Activated naive CD4-positive, alpha-beta T cell treated with anti-CD3 and anti-CD28 coated beads, Interleukin-2, amount 50 U/mL, for 24 hours (primary cell): ENCODE measurements around the gene LZTR1.

Source experiments
- H3K27ac Mint-ChIP-seq: one replicate; pipeline ENCODE4 v1.8.0; 2021; ENCODE audit warnings: mild to moderate bottlenecking, mixed read lengths
- H3K27me3 Mint-ChIP-seq: one replicate; pipeline ENCODE4 v1.8.0; 2021; ENCODE audit warnings: mixed read lengths
- H3K36me3 Mint-ChIP-seq: one replicate; pipeline ENCODE4 v1.8.0; 2021; ENCODE audit warnings: mixed read lengths
- H3K4me1 Mint-ChIP-seq: one replicate; pipeline ENCODE4 v1.8.0; 2021; ENCODE audit warnings: mixed read lengths
- H3K4me3 Mint-ChIP-seq: one replicate; pipeline ENCODE4 v1.8.0; 2021; ENCODE audit warnings: mild to moderate bottlenecking, mixed read lengths
- H3K9me3 Mint-ChIP-seq: one replicate; pipeline ENCODE4 v1.8.0; 2021; ENCODE audit warnings: mixed read lengths

Gene LZTR1

GRCh38 chr22:20946080-20946986 lies 35.8 kb upstream of the LZTR1 start:
- H3K4me1 Mint-ChIP-seq: peaks cover 67% of the 10 kb centered on the region
- no peaks in the 10 kb centered on the region for H3K9me3 Mint-ChIP-seq
- no peak overlapping the region for H3K27ac Mint-ChIP-seq
- no peaks in the 10 kb centered on the region for H3K27me3 Mint-ChIP-seq
- H3K4me3 Mint-ChIP-seq: no peak overlapping the region
- H3K36me3 Mint-ChIP-seq: peaks cover 3% of the 10 kb centered on the region

GRCh38 chr22:20946991-20947390 lies 35.1 kb upstream of the LZTR1 start:
- Mint-ChIP-seq H3K4me3 (no peak overlapping the region), H3K9me3 (no peaks in the 10 kb centered on the region), H3K27me3 (no peaks in the 10 kb centered on the region), H3K27ac (no peak overlapping the region), H3K36me3 (peaks cover 2% of the 10 kb centered on the region), H3K4me1 (peaks cover 63% of the 10 kb centered on the region)

GRCh38 chr22:20948450-20948849 lies 33.6 kb upstream of the LZTR1 start:
- H3K4me1 Mint-ChIP-seq: peaks cover 48% of the 10 kb centered on the region
- H3K4me3 Mint-ChIP-seq: no peak overlapping the region
- H3K27ac Mint-ChIP-seq: no peak overlapping the region

GRCh38 chr22:20948989-20949388 lies 33.1 kb upstream of the LZTR1 start:
- no peaks in the 10 kb centered on the region for H3K9me3 Mint-ChIP-seq
- H3K4me3 Mint-ChIP-seq: no peak overlapping the region
- no peaks in the 10 kb centered on the region for H3K27me3 Mint-ChIP-seq
- no peak overlapping the region for H3K27ac Mint-ChIP-seq
- H3K36me3 Mint-ChIP-seq: no peaks in the 10 kb centered on the region
- H3K4me1 Mint-ChIP-seq: peaks cover 43% of the 10 kb centered on the region

More at GRCh38 chr22:20948450-20948849, 33.6 kb upstream of the LZTR1 start:
- no peaks in the 10 kb centered on the region for H3K27me3 Mint-ChIP-seq
- no peaks in the 10 kb centered on the region for H3K9me3 Mint-ChIP-seq
- H3K36me3 Mint-ChIP-seq: no peaks in the 10 kb centered on the region

GRCh38 chr22:20949698-20950183 lies 32.4 kb upstream of the LZTR1 start:
- no peaks in the 10 kb centered on the region for H3K9me3 Mint-ChIP-seq
- no peaks in the 10 kb centered on the region for H3K27me3 Mint-ChIP-seq
- H3K4me1 Mint-ChIP-seq: peaks cover 42% of the 10 kb centered on the region
- no peak overlapping the region for H3K27ac Mint-ChIP-seq
- no peaks in the 10 kb centered on the region for H3K36me3 Mint-ChIP-seq
- H3K4me3 Mint-ChIP-seq: no peak overlapping the region

GRCh38 chr22:20951151-20951931 lies 30.8 kb upstream of the LZTR1 start:
- no peak overlapping the region for H3K27ac Mint-ChIP-seq
- no peaks in the 10 kb centered on the region for H3K36me3 Mint-ChIP-seq
- H3K9me3 Mint-ChIP-seq: no peaks in the 10 kb centered on the region
- peaks cover 2% of the 10 kb centered on the region for H3K27me3 Mint-ChIP-seq
- no peak overlapping the region for H3K4me3 Mint-ChIP-seq
- H3K4me1 Mint-ChIP-seq: peaks cover 31% of the 10 kb centered on the region

GRCh38 chr22:20951932-20952380 lies 30.1 kb upstream of the LZTR1 start:
- Mint-ChIP-seq H3K27ac (no peak overlapping the region), H3K36me3 (no peaks in the 10 kb centered on the region), H3K4me1 (peaks cover 27% of the 10 kb centered on the region), H3K4me3 (no peak overlapping the region), H3K27me3 (peaks cover 3% of the 10 kb centered on the region), H3K9me3 (no peaks in the 10 kb centered on the region)

GRCh38 chr22:20952544-20953341 lies 29.4 kb upstream of the LZTR1 start:
- no peak overlapping the region for H3K27ac Mint-ChIP-seq
- no peaks in the 10 kb centered on the region for H3K9me3 Mint-ChIP-seq
- peaks cover 25% of the 10 kb centered on the region for H3K4me1 Mint-ChIP-seq
- H3K4me3 Mint-ChIP-seq: no peak overlapping the region
- H3K36me3 Mint-ChIP-seq: no peaks in the 10 kb centered on the region
- H3K27me3 Mint-ChIP-seq: peaks cover 3% of the 10 kb centered on the region

GRCh38 chr22:20953342-20953608 lies 28.8 kb upstream of the LZTR1 start:
- Mint-ChIP-seq H3K9me3 (no peaks in the 10 kb centered on the region), H3K4me3 (no peak overlapping the region), H3K27me3 (peaks cover 6% of the 10 kb centered on the region), H3K4me1 (peaks cover 20% of the 10 kb centered on the region), H3K36me3 (no peaks in the 10 kb centered on the region), H3K27ac (no peak overlapping the region)

GRCh38 chr22:20953668-20954500 lies 28.2 kb upstream of the LZTR1 start:
- Mint-ChIP-seq H3K36me3 (no peaks in the 10 kb centered on the region), H3K27ac (peak overlapping the region; percentile 81), H3K4me1 (peaks cover 14% of the 10 kb centered on the region), H3K9me3 (no peaks in the 10 kb centered on the region), H3K27me3 (peaks cover 8% of the 10 kb centered on the region), H3K4me3 (no peak overlapping the region)

GRCh38 chr22:20955548-20955947 lies 26.5 kb upstream of the LZTR1 start:
- Mint-ChIP-seq H3K36me3 (no peaks in the 10 kb centered on the region), H3K27ac (no peak overlapping the region), H3K9me3 (no peaks in the 10 kb centered on the region), H3K4me1 (peaks cover 3% of the 10 kb centered on the region), H3K27me3 (peaks cover 8% of the 10 kb centered on the region), H3K4me3 (no peak overlapping the region)

- Mint-ChIP-seq H3K27me3 (peaks cover 8% of the 10 kb centered on the region), H3K27ac (no peak overlapping the region), H3K36me3 (no peaks in the 10 kb centered on the region), H3K9me3 (no peaks in the 10 kb centered on the region), H3K4me1 (peaks cover 3% of the 10 kb centered on the region), H3K4me3 (peak overlapping the region; percentile 79)
Measured at GRCh38 chr22:20956258-20957101, 25.6 kb upstream of the LZTR1 start.

GRCh38 chr22:20957102-20957682 lies 24.9 kb upstream of the LZTR1 start:
- Mint-ChIP-seq H3K4me3 (peak overlapping the region; percentile 79), H3K27ac (no peak overlapping the region), H3K9me3 (no peaks in the 10 kb centered on the region), H3K4me1 (peaks cover 3% of the 10 kb centered on the region), H3K27me3 (peaks cover 8% of the 10 kb centered on the region), H3K36me3 (no peaks in the 10 kb centered on the region)
